Left ventricle myocardium inferior (tissue), 1 donor: ENCODE results near the gene CDC42EP3. TPM values are rescaled to one million over a fixed set of nuclear protein-coding genes. Genes with fewer than 3 reads are reported as not detected.

Experiments used
- DNase-seq: peaks from one replicate; pipeline ENCODE4 v3.0.0-alpha.2; 2020
- H3K27ac ChIP-seq: fragments of 200-600 bp; replicated peaks from 2 replicates; pipeline ENCODE4 v1.8.0; 2021
- H3K27me3 ChIP-seq: fragments of 200-600 bp; 2 replicates; pipeline ENCODE4 v1.8.0; 2021; ENCODE audit warnings: low read depth
- H3K36me3 ChIP-seq: fragments of 200-600 bp; 2 replicates; pipeline ENCODE4 v1.8.0; 2021
- H3K4me1 ChIP-seq: fragments of 200-600 bp; 2 replicates; pipeline ENCODE4 v1.8.0; 2021
- H3K4me3 ChIP-seq: fragments of 200-600 bp; 2 replicates; pipeline ENCODE4 v1.8.0; 2021; ENCODE audit warnings: mild to moderate bottlenecking, moderate library complexity
- H3K9me3 ChIP-seq: fragments of 200-600 bp; replicated peaks from 2 replicates; pipeline ENCODE4 v1.8.0; 2021
- CTCF ChIP-seq: fragments of 200-600 bp; IDR thresholded peaks from 2 replicates; pipeline ENCODE4 v1.8.0; 2021; ENCODE audit warnings: antibody characterized with exemption, mild to moderate bottlenecking, borderline replicate concordance
- intact Hi-C: fragments of 100-400 bp; cut with micrococcal nuclease; formaldehyde crosslinking; loops from one replicate; pipeline ENCODE4 v1.11.0; 2022
- total RNA-seq: library from RNA; stranded (reverse); fragmentation: NEBNext Ultra II Directional; extraction: Animal tissue kit (Norgen Biotek cat#: 25700); gene quantifications from one replicate; pipeline ENCODE4 v1.2.1, GENCODE V29; 2021
- donor health status: DM: no; HTN: yes; CAD: no; lungs with severe emphysema.

CDC42EP3 gene
- total RNA-seq, 1 donor from 2014 or later, result 81.9 TPM

- no peak for DNase-seq
- H3K4me1 ChIP-seq, result peaks cover 14% of the 10 kb centered on the region
- TF ChIP-seq CTCF, result no peak
- H3K9me3 ChIP-seq, result no peaks in the 10 kb centered on the region
- no peaks in the 10 kb centered on the region for H3K36me3 ChIP-seq
- no peaks in the 10 kb centered on the region for H3K27me3 ChIP-seq
- H3K4me3 ChIP-seq, result no peak overlapping the region
- H3K27ac ChIP-seq, result no peak overlapping the region
- intact Hi-C loops, result no loop called here
Measured at GRCh38 chr2:37632310-37632709, 39.1 kb downstream of the CDC42EP3 start.

- TF ChIP-seq CTCF, result no peak
- Histone ChIP-seq H3K9me3 (no peaks in the 10 kb centered on the region), H3K27me3 (no peaks in the 10 kb centered on the region), H3K4me3 (no peak overlapping the region), H3K27ac (no peak overlapping the region), H3K4me1 (peaks cover 14% of the 10 kb centered on the region), H3K36me3 (no peaks in the 10 kb centered on the region)
- intact Hi-C loops, result no loop called here
- DNase-seq, result no peak
Measured at GRCh38 chr2:37631698-37632097, 39.7 kb downstream of the CDC42EP3 start.

GRCh38 chr2:37631292-37631691 lies 40.1 kb downstream of the CDC42EP3 start:
- intact Hi-C loops, result no loop called here
- Histone ChIP-seq H3K27ac (no peak overlapping the region), H3K4me3 (no peak overlapping the region)

GRCh38 chr2:37630776-37631175 lies 40.7 kb downstream of the CDC42EP3 start:
- no peak for TF ChIP-seq CTCF
- Histone ChIP-seq H3K9me3 (no peaks in the 10 kb centered on the region), H3K4me3 (no peak overlapping the region), H3K36me3 (no peaks in the 10 kb centered on the region), H3K27ac (no peak overlapping the region), H3K27me3 (no peaks in the 10 kb centered on the region), H3K4me1 (peaks cover 23% of the 10 kb centered on the region)
- DNase-seq, result no peak
- intact Hi-C loops, result no loop called here

More at GRCh38 chr2:37631292-37631691, 40.1 kb downstream of the CDC42EP3 start:
- H3K36me3 ChIP-seq, result no peaks in the 10 kb centered on the region
- H3K27me3 ChIP-seq, result no peaks in the 10 kb centered on the region
- H3K4me1 ChIP-seq, result peaks cover 18% of the 10 kb centered on the region
- DNase-seq, result no peak
- no peak for TF ChIP-seq CTCF
- no peaks in the 10 kb centered on the region for H3K9me3 ChIP-seq

- Histone ChIP-seq H3K9me3 (no peaks in the 10 kb centered on the region), H3K4me3 (no peak overlapping the region), H3K36me3 (no peaks in the 10 kb centered on the region), H3K4me1 (peaks cover 28% of the 10 kb centered on the region), H3K27ac (no peak overlapping the region), H3K27me3 (no peaks in the 10 kb centered on the region)
- intact Hi-C loops, result no loop called here
- no peak for TF ChIP-seq CTCF
- DNase-seq, result no peak
Measured at GRCh38 chr2:37630301-37630700, 41.1 kb downstream of the CDC42EP3 start.

- no peak overlapping the region for H3K27ac ChIP-seq
Measured at GRCh38 chr2:37629529-37629928, 41.9 kb downstream of the CDC42EP3 start.

More at GRCh38 chr2:37629529-37629928, 41.9 kb downstream of the CDC42EP3 start:
- intact Hi-C loops, result no loop called here
- H3K27me3 ChIP-seq, result no peaks in the 10 kb centered on the region
- TF ChIP-seq CTCF, result no peak
- H3K4me3 ChIP-seq, result no peak overlapping the region
- no peaks in the 10 kb centered on the region for H3K9me3 ChIP-seq
- no peak for DNase-seq
- H3K4me1 ChIP-seq, result peaks cover 32% of the 10 kb centered on the region
- H3K36me3 ChIP-seq, result no peaks in the 10 kb centered on the region
